HG03565 (cell line): ENCODE measurements around the gene STIMATE.

ENCODE experiments used
- ATAC-seq: cut with Tn5 transposase; IDR thresholded peaks from one replicate; pipeline ENCODE4 v1.9.1; 2021; ENCODE audit warnings: mild to moderate bottlenecking, moderate library complexity; ENCODE audit not compliant: unreplicated experiment

The STIMATE gene

DNA sequence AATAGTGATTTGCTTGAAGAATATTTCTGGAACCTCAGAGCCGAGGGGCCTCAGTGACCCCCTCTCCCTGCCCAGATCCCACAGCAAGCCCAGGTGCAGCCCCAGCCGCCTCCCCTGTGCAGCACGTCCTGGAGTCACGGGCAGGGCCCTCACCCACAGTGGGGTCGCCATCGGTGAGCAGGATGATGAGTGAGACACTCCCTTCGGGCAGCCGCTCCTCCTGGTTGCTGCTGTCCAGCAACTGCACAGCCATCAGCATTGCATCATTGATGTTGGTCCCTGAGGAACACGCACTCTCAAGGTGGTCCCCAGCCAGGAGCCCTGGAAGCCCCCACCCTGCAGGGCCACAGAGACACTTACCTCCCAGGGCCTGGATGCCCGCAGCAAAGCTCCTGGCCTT lies 73.3 kb downstream of the STIMATE start:
- ATAC-seq, result no peak

DNA sequence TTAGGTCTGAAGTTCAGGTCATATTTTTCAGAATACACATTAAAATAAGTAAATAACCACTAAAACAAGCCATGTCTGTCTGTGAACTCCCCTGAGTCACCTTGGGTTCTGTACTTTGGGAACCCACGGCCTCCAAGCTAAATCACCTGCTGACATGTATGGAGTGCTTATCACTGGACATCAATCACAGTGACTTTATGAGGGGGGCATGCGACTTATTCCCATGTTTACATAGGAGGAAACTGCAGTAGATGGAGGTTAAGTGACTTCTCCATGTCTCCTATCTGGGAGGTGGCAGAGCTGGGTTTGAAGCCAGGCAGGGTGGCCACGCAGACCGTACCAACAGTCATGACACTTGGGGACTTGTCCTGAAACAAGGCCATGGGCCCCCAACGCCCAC lies 75.0 kb downstream of the STIMATE start:
- no peak for ATAC-seq

DNA sequence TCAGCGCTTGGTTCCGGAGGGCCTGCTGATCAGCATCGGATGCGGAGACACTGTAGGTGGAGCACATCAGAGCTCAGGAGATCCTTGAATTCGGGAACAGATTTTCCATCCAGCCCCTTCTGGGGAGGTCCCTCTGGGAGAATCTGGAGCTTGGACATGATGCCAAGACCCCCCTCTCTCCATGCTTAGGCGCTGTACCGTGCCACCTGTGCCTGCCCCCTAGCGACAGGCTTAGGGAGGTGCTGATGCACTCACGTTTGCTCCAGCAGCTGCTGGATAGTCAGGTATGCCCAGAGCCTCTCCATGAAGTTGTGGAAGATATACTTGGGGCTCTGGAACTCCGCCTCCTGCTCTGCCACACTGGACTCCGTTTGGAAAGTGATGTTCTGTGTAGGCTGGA lies 76.6 kb downstream of the STIMATE start:
- ATAC-seq, result no peak

DNA sequence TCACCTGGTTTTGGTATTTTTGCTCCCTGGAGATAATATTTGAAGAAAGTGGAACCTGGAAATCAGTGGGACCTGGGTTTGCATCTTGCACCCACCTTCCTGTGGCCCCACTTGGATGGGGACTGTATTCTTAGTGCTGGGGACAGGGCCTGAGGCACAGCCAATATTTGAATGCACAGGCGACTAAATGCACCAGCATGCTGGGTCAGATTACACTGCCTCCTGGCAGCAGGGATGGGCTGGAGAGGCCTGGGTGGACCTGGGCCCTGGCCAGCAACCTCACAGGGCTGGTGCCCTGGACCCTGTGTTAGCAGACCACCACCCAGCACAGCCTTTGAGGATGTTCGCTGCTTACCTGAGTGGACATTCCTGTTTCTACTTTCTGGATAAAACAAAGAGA lies 77.4 kb downstream of the STIMATE start:
- no peak for ATAC-seq

DNA sequence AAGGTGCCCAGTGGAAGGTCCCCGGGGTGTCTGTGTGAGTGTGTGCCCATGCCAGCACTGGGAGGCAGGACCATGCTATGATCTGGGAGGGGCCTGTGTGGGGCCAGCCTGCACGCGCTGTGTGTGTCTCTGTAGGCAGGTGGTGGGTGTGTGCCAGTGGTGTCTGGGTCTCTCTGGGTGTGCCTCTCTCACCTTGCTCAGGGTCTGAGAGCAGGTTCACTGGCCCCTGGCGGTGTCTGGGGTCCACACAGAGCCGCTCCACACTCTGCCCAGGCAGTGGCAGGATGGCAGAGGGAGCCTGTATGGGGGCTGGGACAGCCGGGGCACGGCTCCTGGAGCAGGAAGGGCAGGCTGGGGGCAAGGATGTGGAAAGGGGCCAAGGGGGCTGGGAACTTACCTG lies 79.5 kb downstream of the STIMATE start:
- ATAC-seq, result no peak

DNA sequence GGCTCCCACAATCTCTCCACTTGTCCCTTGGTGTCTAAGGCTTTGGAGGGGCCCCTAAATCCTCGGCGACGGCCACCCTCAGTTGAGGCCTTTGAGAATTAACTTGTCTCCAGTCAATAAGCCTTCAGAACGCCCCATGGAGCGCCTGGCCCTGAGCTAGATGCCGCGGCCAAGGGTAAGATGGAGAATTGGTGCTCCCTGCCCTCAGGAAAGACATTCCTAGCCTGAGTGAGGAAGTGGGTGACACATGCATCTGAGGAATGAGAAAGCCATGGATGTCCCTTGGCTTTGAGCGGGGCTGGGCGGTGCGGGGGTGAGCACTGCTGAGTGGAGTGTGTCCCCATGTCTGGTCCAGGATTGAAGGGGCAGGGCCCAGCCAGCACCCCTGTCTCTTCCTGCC lies 80.1 kb downstream of the STIMATE start:
- ATAC-seq, result no peak

DNA sequence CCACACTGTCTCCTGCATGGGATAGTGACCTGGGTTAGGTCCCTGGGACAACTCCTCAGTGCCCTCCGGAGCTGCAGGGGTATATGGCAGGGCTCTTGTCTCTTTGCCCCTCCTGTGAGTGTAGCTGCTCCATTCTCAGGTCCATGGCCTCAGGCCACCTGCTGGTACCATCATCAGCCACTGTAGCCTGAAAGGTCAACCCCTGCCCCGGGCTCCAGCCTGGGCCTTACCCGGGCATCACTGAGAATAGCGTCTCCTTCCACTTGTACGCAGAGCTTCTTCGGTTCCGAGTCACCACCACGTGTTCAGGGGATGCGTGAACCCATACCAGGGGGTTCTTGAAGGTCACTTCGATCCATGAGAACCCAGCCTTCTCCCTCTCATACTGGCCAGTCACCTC lies 80.7 kb downstream of the STIMATE start:
- no peak for ATAC-seq

DNA sequence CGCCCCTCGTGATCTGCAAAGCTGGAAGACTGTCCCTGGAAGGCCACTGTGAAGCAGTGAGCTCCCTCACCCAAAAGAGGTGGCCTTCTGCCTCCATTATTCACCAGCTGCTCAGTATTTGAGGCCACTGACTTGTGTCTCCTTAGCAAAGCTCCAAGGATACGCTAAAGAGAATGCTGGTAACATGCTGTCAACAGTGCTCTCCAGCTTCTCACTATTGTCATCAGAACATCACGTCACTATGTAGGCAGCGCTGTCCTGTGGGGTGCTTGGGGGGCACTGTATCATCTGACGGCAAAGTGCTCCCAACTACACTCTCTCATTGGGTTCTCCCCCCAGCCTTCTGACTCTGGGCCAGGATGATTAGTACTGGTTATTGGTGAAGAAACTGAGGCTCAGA lies 81.1 kb downstream of the STIMATE start:
- ATAC-seq, result no peak

DNA sequence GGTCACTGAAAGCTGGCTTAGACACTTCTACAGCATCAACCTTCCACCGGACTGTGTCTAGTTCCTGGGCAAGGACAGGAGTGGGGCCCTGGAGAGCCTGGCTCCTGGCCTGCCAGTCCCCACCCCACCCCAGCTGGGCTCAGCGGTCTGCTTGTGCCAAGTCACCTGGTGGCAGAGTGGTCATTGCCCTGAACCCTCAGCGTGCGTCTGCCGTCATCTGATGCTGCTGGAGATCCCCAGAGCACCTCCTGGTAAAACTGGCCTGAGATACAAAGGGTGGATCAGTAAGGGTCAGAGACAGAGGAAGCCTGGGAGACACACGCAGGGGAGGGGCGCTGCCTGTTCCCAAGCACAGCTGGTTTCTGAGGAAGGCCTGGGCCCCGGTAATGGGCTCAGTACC lies 83.5 kb downstream of the STIMATE start:
- no peak for ATAC-seq

DNA sequence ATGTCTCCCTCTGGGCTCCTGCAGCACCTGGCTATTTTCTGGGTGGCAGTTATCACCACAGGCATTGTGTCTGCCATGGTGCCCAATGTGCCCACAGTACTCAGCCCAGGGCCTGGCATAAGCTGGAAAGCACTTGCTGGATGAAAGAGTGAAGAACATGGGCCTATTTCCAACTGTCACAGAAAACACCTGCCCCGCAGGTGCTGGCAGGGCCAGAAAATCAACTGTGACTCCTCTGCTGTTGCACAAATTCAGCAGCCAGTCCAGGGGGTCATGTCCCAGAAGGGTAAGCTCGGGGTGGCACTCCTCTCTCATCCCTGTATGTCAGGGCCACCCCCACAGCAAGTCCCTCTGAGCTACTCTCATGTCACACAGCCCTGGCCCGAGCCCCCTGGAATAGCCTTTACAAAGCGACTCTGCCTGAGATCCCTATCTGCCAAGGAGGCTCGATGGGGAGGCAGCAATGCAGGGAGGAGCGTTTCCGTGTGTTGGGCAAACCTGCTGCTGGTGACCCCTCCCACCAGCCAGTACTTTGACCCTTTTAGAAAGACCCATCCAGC lies 85.8 kb downstream of the STIMATE start:
- no peak for ATAC-seq

DNA sequence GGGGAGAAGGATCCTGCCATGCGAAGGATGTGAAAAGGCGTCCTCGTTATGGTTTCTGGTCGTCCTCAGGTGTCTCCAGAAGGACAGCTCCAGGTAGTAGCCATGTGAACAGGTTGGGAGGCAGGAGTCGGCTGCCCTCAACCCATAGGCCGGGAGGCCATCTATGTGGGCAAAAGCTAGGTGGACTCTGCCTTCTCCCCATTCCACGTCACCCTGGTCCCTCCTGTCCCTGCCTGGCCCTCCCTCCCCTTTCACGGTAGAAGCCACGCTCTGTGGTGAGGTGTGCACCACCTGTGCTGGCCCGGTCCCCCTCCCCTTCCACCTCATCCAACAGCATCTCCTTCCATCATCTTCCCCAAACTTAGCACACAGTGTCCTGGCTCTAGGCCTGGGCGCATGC lies 86.4 kb downstream of the STIMATE start:
- ATAC-seq, result no peak

DNA sequence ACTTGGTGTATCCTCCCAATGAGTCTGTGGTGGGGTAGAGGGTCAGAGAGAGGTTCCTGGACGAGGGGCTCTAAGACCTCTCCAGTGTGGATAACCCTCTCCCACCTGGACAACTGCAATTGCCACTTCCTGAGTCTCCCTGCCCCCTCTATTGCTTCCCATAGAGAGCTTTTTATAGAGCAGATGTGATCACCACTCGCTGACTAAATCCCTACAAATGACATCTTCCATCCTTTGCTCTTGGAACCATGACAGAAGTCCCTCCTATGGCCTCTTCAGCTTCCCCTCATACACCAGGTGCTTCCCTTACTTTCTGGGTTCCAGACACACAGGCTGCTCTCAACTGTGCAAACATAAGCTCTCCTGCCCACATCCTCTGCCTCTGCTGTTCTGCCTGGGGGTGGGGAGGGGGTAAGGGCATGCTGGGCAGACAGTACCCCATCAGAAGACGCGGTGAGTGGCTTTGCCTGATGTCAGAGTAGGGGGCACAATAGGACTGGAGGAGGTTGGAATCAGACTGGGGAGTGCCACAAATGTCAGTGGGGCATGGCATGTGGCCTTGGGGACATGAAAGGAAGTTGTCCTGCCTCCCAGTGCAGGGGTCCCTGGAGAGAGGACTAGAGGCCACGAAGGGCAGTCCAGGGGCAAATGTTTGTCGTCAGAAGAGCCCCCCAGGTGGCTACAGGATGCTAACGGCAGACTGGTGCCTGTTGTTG lies 87.5 kb downstream of the STIMATE start:
- ATAC-seq, result no peak

DNA sequence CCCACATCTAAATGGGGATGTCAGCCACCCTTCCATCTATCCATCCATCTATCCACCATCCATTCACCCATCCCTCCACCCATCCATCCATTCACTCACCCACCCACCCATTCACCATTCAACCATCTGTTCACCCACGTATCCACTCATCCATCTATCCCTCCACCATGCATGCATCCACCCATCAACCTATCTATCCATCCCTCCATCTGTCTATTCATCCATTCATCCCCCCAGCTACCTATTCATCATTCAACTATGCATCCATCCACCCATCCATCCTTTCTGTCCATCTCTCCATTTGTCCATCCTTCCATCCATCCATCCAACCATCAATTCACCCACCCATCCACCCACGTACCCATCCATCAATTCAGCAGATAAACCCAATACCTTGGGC lies 88.2 kb downstream of the STIMATE start:
- no peak for ATAC-seq

DNA sequence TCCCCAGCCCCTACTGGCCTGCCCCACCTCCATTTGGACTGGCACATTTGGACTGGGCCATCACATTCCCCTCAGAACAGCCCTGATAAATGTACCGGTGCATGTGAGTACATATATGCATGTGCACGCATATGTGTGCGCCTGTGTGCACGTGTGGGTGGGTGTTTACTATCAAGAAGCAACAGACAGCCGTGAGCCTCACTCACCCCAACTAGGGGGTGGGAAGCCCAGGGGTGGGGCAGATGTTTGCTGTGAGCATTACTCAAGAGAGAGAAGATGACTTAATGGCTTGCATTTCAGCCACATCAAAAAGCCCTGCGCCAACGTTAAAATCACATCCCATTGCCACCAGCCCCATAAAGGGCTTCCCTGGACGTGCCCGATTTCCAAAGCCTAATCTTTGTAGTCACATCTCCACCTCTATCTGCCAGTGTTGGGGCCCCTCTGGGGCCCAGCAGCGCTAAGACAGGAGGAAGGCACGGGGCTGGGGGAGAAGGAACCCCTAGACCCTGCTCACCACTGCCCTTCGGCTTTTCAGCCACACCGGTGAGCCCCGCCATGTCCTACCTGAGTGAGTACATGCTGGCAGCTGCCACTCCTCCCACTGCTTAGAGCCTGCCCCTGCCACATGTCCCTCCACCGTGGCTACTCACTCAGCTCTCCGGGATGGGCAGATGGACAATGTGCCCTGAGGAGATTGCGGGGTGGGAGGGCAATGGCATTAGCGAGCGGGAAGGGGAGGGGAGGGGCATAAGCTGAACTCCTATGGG lies 91.9 kb downstream of the STIMATE start:
- ATAC-seq, result no peak

DNA sequence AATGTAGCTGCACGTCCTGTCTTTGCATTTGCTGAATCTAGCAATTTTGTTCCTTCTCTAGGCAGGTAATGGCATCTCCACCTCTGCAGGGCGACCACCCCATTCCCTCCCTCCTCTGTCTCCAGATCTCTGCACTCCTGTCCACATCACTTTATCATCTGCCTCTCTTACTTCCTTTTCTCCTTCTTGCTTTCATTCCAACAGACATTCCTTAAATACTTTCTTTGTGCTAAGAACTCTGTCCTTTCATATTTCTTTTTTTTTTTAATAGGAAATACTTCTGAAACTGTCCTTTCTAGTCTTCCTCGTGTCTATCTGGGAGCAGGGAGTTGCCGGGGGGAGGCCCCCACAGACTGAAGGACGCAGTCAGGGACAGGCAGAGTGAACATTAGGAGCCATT lies 95.5 kb downstream of the STIMATE start:
- ATAC-seq, result no peak

DNA sequence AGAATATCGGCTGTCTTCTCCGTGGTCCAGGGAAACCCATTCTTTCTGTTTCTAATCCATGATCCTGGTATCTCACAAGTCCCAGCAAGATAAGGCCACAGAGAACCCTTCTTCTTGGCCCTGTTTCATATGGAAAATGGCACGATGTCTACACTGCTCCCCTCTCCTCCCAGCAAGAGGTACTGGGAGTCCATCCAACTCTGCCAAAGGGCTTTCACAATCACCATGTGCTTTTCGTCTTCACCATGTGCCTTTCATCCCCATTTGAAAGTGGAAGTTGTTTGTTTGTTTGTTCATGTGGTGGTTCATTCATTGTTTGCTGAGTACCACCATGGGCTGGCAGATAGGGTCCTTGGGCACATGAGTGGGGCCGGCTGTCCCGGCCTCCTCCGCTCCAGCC lies 97.3 kb downstream of the STIMATE start:
- no peak for ATAC-seq

DNA sequence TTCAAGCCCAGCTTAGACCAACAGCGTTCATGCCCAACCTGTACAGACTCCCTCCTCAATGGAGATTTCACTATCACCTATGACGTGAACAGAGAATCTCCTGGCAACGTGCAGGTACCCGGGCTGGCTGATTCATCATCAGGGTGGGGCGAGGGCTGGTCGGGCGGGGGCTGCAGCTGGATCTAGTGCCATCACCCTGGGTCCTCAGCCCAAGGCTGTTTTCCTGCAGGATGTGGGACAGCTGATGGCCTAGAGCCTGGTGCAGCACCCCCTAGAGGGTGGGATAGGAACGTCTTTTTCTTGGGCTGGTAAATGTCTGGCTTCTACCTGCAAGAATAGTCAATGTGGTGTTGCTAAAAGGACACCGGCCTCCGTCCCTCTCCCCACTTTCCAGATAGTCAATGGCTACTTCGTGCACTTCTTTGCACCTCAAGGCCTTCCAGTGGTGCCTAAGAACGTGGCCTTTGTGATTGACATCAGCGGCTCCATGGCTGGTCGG lies 98.3 kb downstream of the STIMATE start:
- no peak for ATAC-seq

DNA sequence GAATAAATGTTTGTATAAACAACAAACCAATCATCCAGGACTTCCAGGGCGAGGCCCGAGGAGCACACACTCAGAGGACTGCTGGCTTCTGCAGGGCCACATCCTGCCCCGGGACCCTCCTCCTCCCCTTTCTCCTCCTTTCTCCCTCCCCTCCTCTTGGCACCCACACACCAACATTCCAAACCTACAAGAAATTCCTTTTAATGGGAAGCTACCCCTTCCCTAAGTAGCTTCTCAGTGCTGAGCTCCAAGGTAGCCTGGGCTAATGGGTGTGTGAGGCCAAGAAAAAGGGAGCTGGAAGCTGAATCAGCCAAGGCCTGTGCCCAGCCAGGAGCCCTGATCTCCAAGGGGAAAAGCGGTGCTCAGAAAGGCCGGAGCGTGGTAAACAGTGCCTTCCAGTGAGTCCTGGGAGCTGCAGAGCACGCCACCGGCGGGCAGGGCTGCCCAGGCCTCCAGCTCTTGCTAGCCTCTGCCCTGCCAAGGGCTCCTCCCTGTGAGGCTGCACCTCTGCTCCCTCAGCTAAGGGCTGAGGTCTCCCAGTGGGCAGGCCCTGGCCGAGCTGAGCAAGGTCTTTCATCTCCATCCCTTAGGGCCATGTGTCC lies 98.9 kb downstream of the STIMATE start:
- ATAC-seq, result no peak

DNA sequence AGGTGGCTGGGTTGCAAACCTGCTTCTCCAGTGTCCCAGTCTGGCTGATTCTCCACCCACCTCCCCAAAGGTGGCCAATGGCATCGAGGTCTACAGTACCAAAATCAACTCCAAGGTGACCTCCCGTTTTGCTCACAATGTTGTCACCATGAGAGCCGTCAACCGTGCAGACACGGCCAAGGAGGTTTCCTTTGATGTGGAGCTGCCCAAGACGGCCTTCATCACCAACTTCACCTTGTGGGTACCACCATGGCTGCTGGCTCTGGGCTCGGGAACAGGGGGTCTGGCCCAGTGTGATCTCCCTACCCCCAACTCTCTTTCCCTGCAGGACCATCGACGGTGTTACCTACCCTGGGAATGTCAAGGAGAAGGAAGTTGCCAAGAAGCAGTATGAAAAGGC lies 100.9 kb downstream of the STIMATE start:
- ATAC-seq, result no peak

DNA sequence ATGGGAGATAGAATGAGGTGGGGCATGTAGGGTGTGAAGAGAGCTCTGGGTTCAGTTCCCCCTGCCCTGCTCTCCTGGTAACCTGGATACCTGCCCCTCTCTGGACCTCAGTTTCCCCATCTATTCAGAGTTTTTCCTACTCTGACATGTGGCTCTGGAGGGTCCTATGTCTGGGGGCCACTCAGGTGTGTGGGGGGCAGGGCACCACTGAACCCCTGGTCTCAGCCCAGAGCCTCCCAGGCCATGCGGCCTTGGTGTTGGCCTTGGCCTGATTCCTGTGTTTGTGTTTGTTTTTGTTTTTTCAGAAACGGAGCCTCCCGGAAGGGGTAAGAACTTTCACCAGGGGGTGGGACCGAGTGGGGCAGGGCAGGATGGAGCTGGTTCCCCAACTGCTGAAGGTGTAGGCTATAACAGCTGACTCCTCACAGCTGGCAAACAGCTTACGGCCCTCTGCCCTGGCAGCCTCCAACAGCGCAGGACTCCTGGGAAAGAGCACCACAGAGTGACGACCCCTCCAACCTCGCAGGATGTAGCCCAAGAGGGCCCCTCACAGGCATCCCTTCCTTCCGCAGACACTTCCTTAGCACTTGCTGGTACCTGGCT lies 101.9 kb downstream of the STIMATE start:
- no peak for ATAC-seq

DNA sequence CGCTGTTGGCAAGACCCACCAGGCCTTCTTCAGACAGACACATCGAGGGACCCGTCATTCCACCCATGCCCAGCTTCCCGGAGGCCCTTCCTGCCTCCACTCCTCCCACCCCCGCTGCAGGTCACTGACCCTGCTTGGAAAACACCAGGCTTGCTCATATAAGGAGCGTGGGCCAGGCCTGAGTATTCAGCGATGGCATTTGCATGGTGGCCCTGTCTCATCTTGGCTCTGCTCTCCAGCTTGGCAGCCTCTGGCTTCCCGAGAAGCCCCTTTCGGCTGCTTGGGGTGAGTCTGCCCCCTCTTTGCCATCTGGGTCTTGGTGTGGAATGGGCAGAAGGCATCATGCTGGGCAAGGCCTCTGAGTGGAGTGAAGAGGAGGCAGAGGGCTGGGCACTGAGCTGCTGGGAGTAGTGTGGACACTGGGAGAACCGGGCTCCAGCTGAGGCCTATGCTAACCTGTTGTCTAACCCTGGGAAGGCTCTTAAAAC lies 102.7 kb downstream of the STIMATE start, which contains the start of gene ITIH3:
ITIH3 (plus strand) TSS at position 185 of the 488 bp plus-strand sequence; CDS start at position 193, 8 bp downstream.
- ATAC-seq, result no peak
